Activated naive CD4-positive, alpha-beta T cell treated with anti-CD3 and anti-CD28 coated beads, Interleukin-2, amount 50 U/mL, for 72 hours (primary cell): ENCODE measurements around the gene GPR45. TPM values are rescaled to one million over a fixed set of nuclear protein-coding genes. Genes with fewer than 3 reads are reported as not detected.

ENCODE experiments used
- ATAC-seq, 2 donors: fragments of 150-1000 bp; cut with Tn5 transposase; 2 replicates each; pipeline ENCODE4 v1.10.0; 2021; ENCODE audit warnings: mild to moderate bottlenecking in 2 of 2, moderate library complexity in 2 of 2
- DNase-seq, 2 donors: peaks; one replicate each; pipeline ENCODE4 v3.0.0; 2021 to 2022; ENCODE audit warnings: low spot score in 2 of 2
- H3K27ac Mint-ChIP-seq, 2 donors: one replicate each; pipeline ENCODE4 v1.8.0; 2022; ENCODE audit warnings: mild to moderate bottlenecking in 2 of 2, mixed read lengths in 2 of 2
- H3K36me3 Mint-ChIP-seq, 2 donors: one replicate each; pipeline ENCODE4 v1.8.0; 2022; ENCODE audit warnings: mixed read lengths in 2 of 2
- H3K9me3 Mint-ChIP-seq, 2 donors: one replicate each; pipeline ENCODE4 v1.8.0; 2022; ENCODE audit warnings: mixed read lengths in 2 of 2
- total RNA-seq, 2 donors: library from RNA; stranded (reverse); gene quantifications; one replicate each; pipeline ENCODE4 v1.2.3, GENCODE V29; 2022

Gene GPR45
- total RNA-seq, result not detected

GRCh38 chr2:105241443-105241842 lies at the start of gene GPR45:
GPR45 (plus strand) TSS chr2:105241743; CDS start chr2:105241859, 116 bp downstream.
- ATAC-seq, result no peak
- no peak within 1 kb of the TSS for H3K27ac Mint-ChIP-seq
- H3K9me3 Mint-ChIP-seq, result no peaks in the 10 kb centered on the region

GRCh38 chr2:105194022-105194675 lies 47.4 kb upstream of the GPR45 start:
- Mint-ChIP-seq H3K36me3 (peaks cover 0 to 11% of the 10 kb centered on the region in 2 donors), H3K27ac (no peak overlapping the region), H3K9me3 (peaks cover 10 to 12% of the 10 kb centered on the region in 2 donors)
- DNase-seq, result no peak
- ATAC-seq, result no peak

More at GRCh38 chr2:105241443-105241842, at the start of gene GPR45:
- no peak for DNase-seq
- no peaks in the 10 kb centered on the region for H3K36me3 Mint-ChIP-seq

- DNase-seq (no peak), ATAC-seq (no peak)
- Mint-ChIP-seq H3K9me3 (peaks cover 10 to 12% of the 10 kb centered on the region in 2 donors), H3K27ac (no peak overlapping the region), H3K36me3 (no peaks in the 10 kb centered on the region)
Observed at GRCh38 chr2:105196651-105197050, 44.9 kb upstream of the GPR45 start.

DNA sequence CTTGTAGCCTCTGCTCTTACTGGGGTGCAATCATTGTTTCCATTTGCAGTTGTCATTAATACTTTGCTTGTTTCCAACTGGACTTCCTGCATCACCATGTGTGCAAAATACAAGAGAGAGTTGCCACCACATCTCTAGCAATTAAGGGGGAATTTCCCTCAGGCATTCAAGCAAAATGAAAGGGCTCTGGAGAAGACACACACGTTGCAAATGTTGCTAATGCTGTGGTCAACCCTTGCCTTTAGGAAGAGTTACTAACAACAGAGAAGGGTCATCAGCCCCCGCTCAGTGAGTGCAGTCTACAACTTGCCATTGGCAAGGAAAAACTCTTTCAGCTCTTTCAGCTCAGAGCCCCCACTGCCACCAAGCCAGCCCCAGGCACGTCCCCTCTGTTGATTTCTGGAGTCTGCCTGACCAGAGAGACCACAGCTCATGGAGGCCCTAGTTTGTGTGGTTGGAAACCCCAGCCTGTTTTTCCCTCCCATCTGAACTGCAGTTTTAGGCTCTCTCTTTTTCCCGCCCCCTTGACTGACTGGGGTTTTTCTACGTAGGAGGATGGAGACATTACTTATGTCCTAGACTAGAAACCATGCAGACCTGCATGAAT lies 25.9 kb upstream of the GPR45 start:
- ATAC-seq (no peak), DNase-seq (no peak)
- H3K9me3 Mint-ChIP-seq, result no peaks in the 10 kb centered on the region
- no peak overlapping the region for H3K27ac Mint-ChIP-seq
- H3K36me3 Mint-ChIP-seq, result no peaks in the 10 kb centered on the region

DNA sequence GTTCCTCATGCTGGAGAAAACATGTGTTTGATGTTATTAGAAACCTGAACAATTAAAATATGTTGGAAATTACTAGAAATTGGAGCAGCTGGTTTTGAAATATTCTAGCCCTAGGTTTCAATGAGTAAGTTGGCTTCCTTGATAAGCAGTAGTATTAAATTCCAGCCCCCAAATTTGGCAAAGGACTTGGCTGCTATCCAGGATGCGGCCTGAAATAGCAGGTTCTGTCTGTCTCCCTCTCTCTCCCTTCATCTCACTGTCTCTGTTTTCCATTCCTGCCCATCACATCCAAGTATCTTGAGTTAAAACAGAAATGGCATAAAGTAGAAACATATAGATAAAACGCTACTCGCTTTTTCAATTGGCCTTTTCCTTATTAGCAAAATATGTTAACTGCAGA lies 20.9 kb upstream of the GPR45 start:
- DNase-seq (no peak), ATAC-seq (no peak)
- Mint-ChIP-seq H3K9me3 (no peaks in the 10 kb centered on the region), H3K36me3 (no peaks in the 10 kb centered on the region), H3K27ac (no peak overlapping the region)

DNA sequence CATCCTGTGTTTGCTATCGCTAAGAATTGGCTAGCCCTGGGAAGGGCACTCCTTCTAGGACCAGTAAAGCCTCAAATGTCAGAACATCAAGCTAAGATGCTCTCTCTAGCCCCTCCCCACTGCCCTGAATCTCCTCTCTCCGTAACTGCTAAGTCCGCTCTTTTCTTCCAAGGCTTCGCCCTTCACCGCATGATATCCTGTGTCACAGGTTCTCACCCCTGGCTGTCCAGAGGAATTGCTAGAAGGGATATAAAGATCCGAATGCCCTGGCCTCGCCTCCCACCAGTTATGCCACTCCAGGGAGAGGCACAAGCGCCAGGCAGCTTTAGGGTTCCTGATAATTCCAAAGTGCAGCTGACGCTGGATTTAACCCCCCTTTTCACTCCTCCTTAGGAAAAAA lies 17.1 kb upstream of the GPR45 start:
- ATAC-seq, result no peak
- peak overlapping the region in 1 of 2 donors; percentile 6 for H3K27ac Mint-ChIP-seq
- no peak for DNase-seq
- H3K36me3 Mint-ChIP-seq, result no peaks in the 10 kb centered on the region
- H3K9me3 Mint-ChIP-seq, result no peaks in the 10 kb centered on the region

- no peak for DNase-seq
- no peak for ATAC-seq
- Mint-ChIP-seq H3K27ac (no peak overlapping the region), H3K36me3 (no peaks in the 10 kb centered on the region), H3K9me3 (no peaks in the 10 kb centered on the region)
Observed at GRCh38 chr2:105231232-105231619, 10.3 kb upstream of the GPR45 start.

- no peak overlapping the region for H3K27ac Mint-ChIP-seq
- no peaks in the 10 kb centered on the region for H3K36me3 Mint-ChIP-seq
- no peaks in the 10 kb centered on the region for H3K9me3 Mint-ChIP-seq
- ATAC-seq (peak; percentile 67 to 81), DNase-seq (peak in 1 of 2 donors; percentile 76)
Observed at GRCh38 chr2:105235388-105236059, 6.0 kb upstream of the GPR45 start.

GRCh38 chr2:105236060-105236424 lies 5.5 kb upstream of the GPR45 start:
- ATAC-seq (no peak), DNase-seq (no peak)
- Mint-ChIP-seq H3K27ac (no peak overlapping the region), H3K36me3 (no peaks in the 10 kb centered on the region), H3K9me3 (no peaks in the 10 kb centered on the region)

- no peaks in the 10 kb centered on the region for H3K9me3 Mint-ChIP-seq
- H3K36me3 Mint-ChIP-seq, result no peaks in the 10 kb centered on the region
- DNase-seq (peak in 1 of 2 donors; percentile 16), ATAC-seq (peak in 1 of 2 donors; percentile 30)
- H3K27ac Mint-ChIP-seq, result peak overlapping the region in 1 of 2 donors; percentile 6
Observed at GRCh38 chr2:105237045-105237765, 4.3 kb upstream of the GPR45 start.

- no peak for DNase-seq
Observed at GRCh38 chr2:105238664-105239240, 2.8 kb upstream of the GPR45 start.

DNA sequence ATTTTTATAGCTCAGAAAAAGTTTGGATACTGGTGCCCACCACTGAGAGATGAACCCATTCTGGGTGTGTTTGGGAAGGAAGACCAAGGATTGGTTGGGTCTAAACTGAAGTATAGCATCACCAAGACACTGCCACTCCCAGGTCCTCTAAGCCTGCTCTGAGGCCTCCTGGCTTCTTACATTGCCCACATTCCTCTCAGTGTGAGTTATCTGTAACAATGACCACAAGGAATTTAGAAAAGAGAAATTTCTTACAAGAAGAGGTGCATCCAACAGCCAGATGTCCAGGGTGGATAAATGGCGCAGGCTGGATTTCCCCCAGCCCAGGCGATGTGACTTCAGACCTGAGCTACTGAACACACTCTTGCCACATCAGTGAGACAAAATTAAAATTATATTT lies 1.6 kb upstream of the GPR45 start:
- Mint-ChIP-seq H3K36me3 (no peaks in the 10 kb centered on the region), H3K27ac (no peak overlapping the region), H3K9me3 (no peaks in the 10 kb centered on the region)
- DNase-seq, result no peak
- no peak for ATAC-seq

More at GRCh38 chr2:105238664-105239240, 2.8 kb upstream of the GPR45 start:
- no peak overlapping the region for H3K27ac Mint-ChIP-seq
- H3K36me3 Mint-ChIP-seq, result no peaks in the 10 kb centered on the region
- no peaks in the 10 kb centered on the region for H3K9me3 Mint-ChIP-seq
- ATAC-seq, result no peak

DNA sequence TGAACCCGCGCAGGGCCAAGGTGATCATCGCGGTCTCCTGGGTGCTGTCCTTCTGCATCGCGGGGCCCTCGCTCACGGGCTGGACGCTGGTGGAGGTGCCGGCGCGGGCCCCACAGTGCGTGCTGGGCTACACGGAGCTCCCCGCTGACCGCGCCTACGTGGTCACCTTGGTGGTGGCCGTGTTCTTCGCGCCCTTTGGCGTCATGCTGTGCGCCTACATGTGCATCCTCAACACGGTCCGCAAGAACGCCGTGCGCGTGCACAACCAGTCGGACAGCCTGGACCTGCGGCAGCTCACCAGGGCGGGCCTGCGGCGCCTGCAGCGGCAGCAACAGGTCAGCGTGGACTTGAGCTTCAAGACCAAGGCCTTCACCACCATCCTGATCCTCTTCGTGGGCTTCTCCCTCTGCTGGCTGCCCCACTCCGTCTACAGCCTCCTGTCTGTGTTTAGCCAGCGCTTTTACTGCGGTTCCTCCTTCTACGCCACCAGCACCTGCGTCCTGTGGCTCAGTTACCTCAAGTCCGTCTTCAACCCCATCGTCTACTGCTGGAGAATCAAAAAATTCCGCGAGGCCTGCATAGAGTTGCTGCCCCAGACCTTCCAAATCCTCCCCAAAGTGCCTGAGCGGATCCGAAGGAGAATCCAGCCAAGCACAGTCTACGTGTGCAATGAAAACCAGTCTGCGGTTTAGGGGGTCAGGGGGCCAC lies 897 bp downstream of the GPR45 start:
- no peak overlapping the region for H3K27ac Mint-ChIP-seq
- ATAC-seq (no peak), DNase-seq (no peak)
- H3K36me3 Mint-ChIP-seq, result no peaks in the 10 kb centered on the region
- no peaks in the 10 kb centered on the region for H3K9me3 Mint-ChIP-seq

GRCh38 chr2:105243961-105244360 lies 2.4 kb downstream of the GPR45 start:
- no peaks in the 10 kb centered on the region for H3K9me3 Mint-ChIP-seq
- H3K27ac Mint-ChIP-seq, result no peak overlapping the region
- H3K36me3 Mint-ChIP-seq, result no peaks in the 10 kb centered on the region
- ATAC-seq (no peak), DNase-seq (no peak)

DNA sequence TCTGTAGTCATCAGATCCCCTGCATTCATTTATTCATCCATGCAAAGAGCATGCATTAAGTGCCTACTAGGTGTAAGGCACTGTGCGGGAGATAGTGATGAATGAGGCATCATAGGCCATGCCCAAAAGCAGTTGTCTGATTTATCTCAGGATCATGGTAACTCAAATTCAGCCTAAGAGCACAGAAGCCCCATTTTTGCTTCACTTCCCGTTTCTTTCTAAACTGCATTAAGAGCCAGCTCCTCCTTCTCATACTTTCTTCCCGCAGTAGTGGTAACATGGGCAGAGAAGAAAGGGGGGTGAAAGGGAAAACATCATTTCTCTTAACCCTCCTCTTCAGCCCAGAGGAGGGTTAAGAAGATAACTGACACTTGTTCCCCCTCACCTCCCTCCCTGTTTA lies 2.9 kb downstream of the GPR45 start:
- H3K9me3 Mint-ChIP-seq, result no peaks in the 10 kb centered on the region
- H3K27ac Mint-ChIP-seq, result no peak overlapping the region
- no peaks in the 10 kb centered on the region for H3K36me3 Mint-ChIP-seq
- ATAC-seq (no peak), DNase-seq (no peak)

- Mint-ChIP-seq H3K27ac (no peak overlapping the region), H3K9me3 (no peaks in the 10 kb centered on the region), H3K36me3 (no peaks in the 10 kb centered on the region)
- no peak for ATAC-seq
- no peak for DNase-seq
Observed at GRCh38 chr2:105248316-105249070, 7.0 kb downstream of the GPR45 start.
